Measurements from ENCODE around the gene PTCD2. TPM values are rescaled to one million over a fixed set of nuclear protein-coding genes. Genes with fewer than 3 reads are reported as not detected.
A peak's percentile ranks its signal among the peaks of the same experiment; 100 is the strongest.

PTCD2 gene
- total RNA-seq, 4 donors from 2014 or later: 6.3 to 17.4 (median 11.8) TPM

GRCh38 chr5:72352616-72353015 is 32.4 kb downstream of the PTCD2 start:
- peaks cover 0 to 11% (median 0%) of the 10 kb centered on the region in 3 donors for H3K36me3 ChIP-seq
- no peak overlapping the region for H3K4me3 ChIP-seq
- no peaks in the 10 kb centered on the region for H3K27me3 ChIP-seq
- no peaks in the 10 kb centered on the region for H3K9me3 ChIP-seq
- H3K4me1 ChIP-seq: no peaks in the 10 kb centered on the region
- no peak for DNase-seq (ENCODE audit: low spot score in 2 of 2)
- H3K27ac ChIP-seq: no peak overlapping the region
- WGBS, 2 donors: 95 to 96% methylated on average over 1 of the region's 1 CpG
- no peak for TF ChIP-seq EP300 (IDR thresholded peaks at IDR 0.05)
- TF ChIP-seq POLR2A (IDR thresholded peaks at IDR 0.05): no peak
- TF ChIP-seq CTCF (IDR thresholded peaks at IDR 0.05): no peak

- no peaks in the 10 kb centered on the region for H3K27me3 ChIP-seq
- no peaks in the 10 kb centered on the region for H3K4me1 ChIP-seq
- no peak overlapping the region for H3K4me3 ChIP-seq
- H3K27ac ChIP-seq: no peak overlapping the region
- DNase-seq (ENCODE audit: low spot score in 2 of 2): no peak
- TF ChIP-seq CTCF (IDR thresholded peaks at IDR 0.05) (no peak), EP300 (IDR thresholded peaks at IDR 0.05) (no peak), POLR2A (IDR thresholded peaks at IDR 0.05) (no peak)
- H3K36me3 ChIP-seq: peaks cover 0 to 8% (median 0%) of the 10 kb centered on the region in 3 donors
- H3K9me3 ChIP-seq: no peaks in the 10 kb centered on the region
These were observed 32.9 kb downstream of the PTCD2 start for GRCh38 chr5:72353046-72353445.

GRCh38 chr5:72355706-72356299 is 35.6 kb downstream of the PTCD2 start:
- H3K9me3 ChIP-seq: no peaks in the 10 kb centered on the region
- TF ChIP-seq CTCF (IDR thresholded peaks at IDR 0.05) (peak; percentile 23 to 42 (median 28)), EP300 (IDR thresholded peaks at IDR 0.05) (no peak), POLR2A (IDR thresholded peaks at IDR 0.05) (no peak)
- DNase-seq (ENCODE audit: low spot score in 2 of 2): no peak
- peaks cover 0 to 31% (median 0%) of the 10 kb centered on the region in 3 donors for H3K36me3 ChIP-seq
- H3K27me3 ChIP-seq: no peaks in the 10 kb centered on the region
- H3K4me3 ChIP-seq: no peak overlapping the region
- WGBS, 2 donors: 62 to 66% methylated on average over 5 of the region's 5 CpGs
- no peaks in the 10 kb centered on the region for H3K4me1 ChIP-seq
- no peak overlapping the region for H3K27ac ChIP-seq

- Histone ChIP-seq H3K27ac (no peak overlapping the region), H3K27me3 (no peaks in the 10 kb centered on the region), H3K4me1 (no peaks in the 10 kb centered on the region), H3K36me3 (peaks cover 0 to 37% (median 0%) of the 10 kb centered on the region in 3 donors), H3K9me3 (no peaks in the 10 kb centered on the region), H3K4me3 (no peak overlapping the region)
- DNase-seq (ENCODE audit: low spot score in 2 of 2): no peak
- no peak for TF ChIP-seq POLR2A (IDR thresholded peaks at IDR 0.05)
- TF ChIP-seq CTCF (IDR thresholded peaks at IDR 0.05): no peak
- TF ChIP-seq EP300 (IDR thresholded peaks at IDR 0.05): no peak
- 84 to 93% methylated on average over 1 of the region's 1 CpG for WGBS, 2 donors
These were observed 36.2 kb downstream of the PTCD2 start for GRCh38 chr5:72356361-72356760.

GRCh38 chr5:72358925-72359324 is 38.8 kb downstream of the PTCD2 start:
- Histone ChIP-seq H3K4me3 (no peak overlapping the region), H3K4me1 (no peaks in the 10 kb centered on the region), H3K9me3 (no peaks in the 10 kb centered on the region), H3K36me3 (peaks cover 0 to 49% (median 0%) of the 10 kb centered on the region in 3 donors), H3K27me3 (no peaks in the 10 kb centered on the region), H3K27ac (no peak overlapping the region)
- no peak for TF ChIP-seq CTCF (IDR thresholded peaks at IDR 0.05)
- TF ChIP-seq EP300 (IDR thresholded peaks at IDR 0.05): no peak
- no peak for DNase-seq (ENCODE audit: low spot score in 2 of 2)

Data from tibial nerve (tissue), 4 donors.